Measurements from ENCODE around the gene ZNF10. TPM values are rescaled to one million over a fixed set of nuclear protein-coding genes. Genes with fewer than 3 reads are reported as not detected.

The ZNF10 gene
- total RNA-seq, 1 donor from 2014 or later: 19.4 TPM

DNA sequence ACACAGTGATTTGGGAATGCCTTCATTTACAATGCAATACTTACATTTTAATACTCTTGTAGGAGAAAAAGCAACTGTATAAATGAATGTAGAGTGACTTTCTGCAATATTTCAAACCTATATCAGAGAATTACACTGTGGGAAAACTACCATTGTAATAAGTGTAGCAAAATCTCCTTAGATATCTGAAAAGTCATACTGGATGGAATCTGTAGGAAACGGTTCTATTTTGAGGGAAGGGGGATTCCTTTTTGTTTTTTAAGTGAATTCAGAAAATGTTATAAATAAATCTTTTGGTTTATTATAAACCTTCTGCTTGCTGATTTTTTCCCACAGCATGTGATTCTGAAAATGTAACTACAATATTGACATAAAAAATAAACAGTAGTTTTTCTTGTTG lies 23.3 kb upstream of the ZNF10 start:
- no peak overlapping the region for H3K4me3 Mint-ChIP-seq

DNA sequence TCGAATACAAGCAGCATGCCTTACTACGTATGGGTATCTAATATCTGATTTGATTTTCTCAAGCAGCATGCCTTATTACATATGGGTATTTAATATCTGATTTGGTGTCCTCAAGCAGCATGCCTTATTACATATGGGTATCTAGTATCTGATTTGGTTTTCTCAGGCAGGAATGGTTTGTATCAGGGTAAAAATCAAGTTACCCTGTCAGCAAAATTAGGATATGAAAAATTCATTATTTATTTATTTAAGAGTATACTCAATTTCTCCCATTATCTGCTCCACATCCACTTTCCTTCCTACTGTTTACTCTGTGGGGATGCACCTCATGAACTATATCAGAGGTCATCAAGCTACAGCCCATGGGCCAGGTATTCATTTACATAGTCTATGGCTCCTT lies 22.3 kb upstream of the ZNF10 start:
- Mint-ChIP-seq H3K4me3 (no peak overlapping the region), H3K36me3 (peaks cover 77% of the 10 kb centered on the region), H3K27ac (no peak overlapping the region), H3K9me3 (peaks cover 23% of the 10 kb centered on the region), H3K4me1 (ENCODE audit: unreplicated experiment) (no peaks in the 10 kb centered on the region), H3K27me3 (no peaks in the 10 kb centered on the region)
- DNase-seq (ENCODE audit: extremely low spot score, unreplicated experiment): no peak
- TF ChIP-seq, protein P1, sequence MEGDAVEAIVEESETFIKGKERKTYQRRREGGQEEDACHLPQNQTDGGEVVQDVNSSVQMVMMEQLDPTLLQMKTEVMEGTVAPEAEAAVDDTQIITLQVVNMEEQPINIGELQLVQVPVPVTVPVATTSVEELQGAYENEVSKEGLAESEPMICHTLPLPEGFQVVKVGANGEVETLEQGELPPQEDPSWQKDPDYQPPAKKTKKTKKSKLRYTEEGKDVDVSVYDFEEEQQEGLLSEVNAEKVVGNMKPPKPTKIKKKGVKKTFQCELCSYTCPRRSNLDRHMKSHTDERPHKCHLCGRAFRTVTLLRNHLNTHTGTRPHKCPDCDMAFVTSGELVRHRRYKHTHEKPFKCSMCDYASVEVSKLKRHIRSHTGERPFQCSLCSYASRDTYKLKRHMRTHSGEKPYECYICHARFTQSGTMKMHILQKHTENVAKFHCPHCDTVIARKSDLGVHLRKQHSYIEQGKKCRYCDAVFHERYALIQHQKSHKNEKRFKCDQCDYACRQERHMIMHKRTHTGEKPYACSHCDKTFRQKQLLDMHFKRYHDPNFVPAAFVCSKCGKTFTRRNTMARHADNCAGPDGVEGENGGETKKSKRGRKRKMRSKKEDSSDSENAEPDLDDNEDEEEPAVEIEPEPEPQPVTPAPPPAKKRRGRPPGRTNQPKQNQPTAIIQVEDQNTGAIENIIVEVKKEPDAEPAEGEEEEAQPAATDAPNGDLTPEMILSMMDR (conservative IDR thresholded peaks at IDR 0.05): no peak

More for the DNA sequence above, 23.3 kb upstream of the ZNF10 start:
- TF ChIP-seq, protein P1 (conservative IDR thresholded peaks at IDR 0.05): no peak
- Mint-ChIP-seq H3K27ac (no peak overlapping the region), H3K36me3 (peaks cover 80% of the 10 kb centered on the region), H3K27me3 (no peaks in the 10 kb centered on the region), H3K9me3 (peaks cover 23% of the 10 kb centered on the region), H3K4me1 (ENCODE audit: unreplicated experiment) (no peaks in the 10 kb centered on the region)
- no peak for DNase-seq (ENCODE audit: extremely low spot score, unreplicated experiment)

DNA sequence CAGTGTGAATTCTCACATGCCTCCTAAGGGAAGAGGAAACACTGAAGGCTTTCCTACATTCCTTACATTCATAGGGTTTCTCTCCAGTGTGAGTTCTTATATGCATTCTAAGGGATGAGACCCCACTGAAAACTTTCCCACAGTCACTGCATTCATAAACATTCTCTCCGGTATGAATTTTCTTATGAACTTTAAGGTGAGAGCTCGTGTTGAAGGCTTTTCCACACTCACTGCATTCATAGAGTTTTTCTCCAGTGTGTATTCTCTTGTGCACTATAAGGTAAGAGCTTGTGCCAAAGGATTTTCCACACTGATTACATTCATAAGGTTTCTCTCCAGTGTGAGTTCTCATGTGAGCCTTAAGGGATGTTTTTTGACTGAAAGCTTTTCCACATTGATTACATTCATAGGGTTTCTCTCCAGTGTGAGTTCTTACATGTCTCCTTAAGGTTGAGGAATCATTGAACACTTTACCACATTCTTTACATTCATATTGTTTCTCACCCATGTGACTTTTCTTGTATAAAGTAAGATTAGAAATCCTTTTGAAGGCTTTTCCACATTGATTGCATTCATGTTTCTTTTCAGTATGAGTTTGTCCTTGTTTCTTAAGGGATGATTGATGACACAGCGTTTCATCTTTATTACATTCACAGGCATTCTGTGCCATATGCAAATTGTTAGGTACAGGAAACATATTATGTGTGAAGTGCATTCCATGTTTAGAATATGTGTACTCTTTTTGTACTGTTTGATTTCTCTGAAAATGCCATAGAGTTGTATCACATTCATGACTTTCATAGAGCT lies 9.8 kb upstream of the ZNF10 start:
- Mint-ChIP-seq H3K36me3 (peaks cover 80% of the 10 kb centered on the region), H3K4me3 (no peak overlapping the region), H3K27me3 (no peaks in the 10 kb centered on the region), H3K27ac (no peak overlapping the region), H3K9me3 (peaks cover 43% of the 10 kb centered on the region), H3K4me1 (ENCODE audit: unreplicated experiment) (no peaks in the 10 kb centered on the region)
- no peak for DNase-seq (ENCODE audit: extremely low spot score, unreplicated experiment)
- TF ChIP-seq, protein P1 (conservative IDR thresholded peaks at IDR 0.05): no peak

DNA sequence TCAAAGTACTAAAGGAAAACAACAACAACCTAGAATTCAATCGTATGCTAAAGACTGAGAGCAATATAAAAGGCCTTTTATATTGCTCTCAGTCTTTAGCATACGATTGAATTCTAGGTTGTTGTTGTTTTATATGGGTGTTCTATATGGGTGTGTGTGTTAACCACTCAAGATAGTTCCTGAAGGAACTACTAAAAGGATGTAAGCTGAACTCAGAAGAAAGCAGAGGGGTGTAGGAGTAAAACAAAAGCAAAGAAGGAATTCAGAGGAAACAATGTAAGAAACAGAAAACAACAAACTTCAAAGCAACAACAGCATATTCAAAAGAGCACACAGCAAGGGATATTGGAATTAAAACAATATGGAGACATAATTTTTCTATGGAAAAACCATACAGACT lies 5.8 kb upstream of the ZNF10 start:
- H3K9me3 Mint-ChIP-seq: peaks cover 38% of the 10 kb centered on the region
- peaks cover 70% of the 10 kb centered on the region for H3K36me3 Mint-ChIP-seq
- no peak overlapping the region for H3K27ac Mint-ChIP-seq
- H3K27me3 Mint-ChIP-seq: no peaks in the 10 kb centered on the region
- TF ChIP-seq, protein P1 (conservative IDR thresholded peaks at IDR 0.05): no peak
- H3K4me1 Mint-ChIP-seq (ENCODE audit: unreplicated experiment): no peaks in the 10 kb centered on the region
- no peak for DNase-seq (ENCODE audit: extremely low spot score, unreplicated experiment)
- no peak overlapping the region for H3K4me3 Mint-ChIP-seq

DNA sequence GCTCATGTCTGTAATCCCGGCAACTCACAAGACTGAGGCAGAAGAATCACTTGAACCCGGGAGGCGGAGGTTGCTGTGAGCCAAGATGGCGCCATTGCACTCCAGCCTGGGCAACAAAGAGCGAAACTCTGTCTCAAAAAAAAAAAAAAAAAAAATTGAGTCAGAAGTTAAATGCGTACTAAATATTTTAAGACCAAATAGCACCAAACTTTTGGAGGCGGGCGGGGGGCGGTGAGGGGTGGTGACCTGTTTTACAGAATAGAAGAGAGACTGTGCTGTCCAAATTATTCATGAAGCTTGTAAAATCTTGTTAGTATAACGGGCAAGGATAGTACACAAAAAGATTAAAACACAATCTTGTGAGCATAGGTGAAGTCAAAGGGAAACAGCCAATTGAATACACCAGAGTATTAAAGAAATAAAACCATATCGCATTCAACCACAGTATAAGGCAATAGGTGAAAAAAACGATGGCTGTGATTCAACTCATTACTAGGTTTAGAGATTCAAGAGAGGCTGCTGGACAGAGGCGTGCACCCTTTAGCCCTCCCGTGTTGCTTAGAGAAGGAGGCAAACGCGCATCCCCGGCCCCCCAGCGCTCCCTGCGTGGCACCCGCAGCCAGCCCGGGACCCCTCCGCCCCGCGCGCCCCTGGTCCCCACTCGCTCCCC lies 924 bp upstream of the ZNF10 start:
- peak overlapping the region; percentile 99 for H3K4me3 Mint-ChIP-seq
- peaks cover 17% of the 10 kb centered on the region for H3K9me3 Mint-ChIP-seq
- peaks cover 52% of the 10 kb centered on the region for H3K36me3 Mint-ChIP-seq

More for the DNA sequence above, 924 bp upstream of the ZNF10 start:
- Mint-ChIP-seq H3K27me3 (no peaks in the 10 kb centered on the region), H3K27ac (peak overlapping the region; percentile 98), H3K4me1 (ENCODE audit: unreplicated experiment) (peaks cover 5% of the 10 kb centered on the region)
- no peak for DNase-seq (ENCODE audit: extremely low spot score, unreplicated experiment)
- TF ChIP-seq, protein P1 (conservative IDR thresholded peaks at IDR 0.05): no peak

All from type B pancreatic cell (in vitro differentiated cells).